Liver (tissue), 9 donors: ENCODE results near the gene TMEM214. TPM values are rescaled to one million over a fixed set of nuclear protein-coding genes. Genes with fewer than 3 reads are reported as not detected.

Source experiments
- DNase-seq: peaks from one replicate; pipeline ENCODE4 v3.0.0-alpha.2; 2017; ENCODE audit warnings: low spot score
- H3K27ac ChIP-seq, 2 donors: one replicate each; pipeline ENCODE4 v1.7.0; 2013; ENCODE audit warnings: inconsistent platforms in 2 of 2, low read length in 2 of 2, control low read depth in 1 of 2, low read depth in 1 of 2, mild to moderate bottlenecking in 1 of 2
- H3K27me3 ChIP-seq, 4 donors: one replicate each; pipeline versions ENCODE4 v1.6.1 to v1.7.0; 2013; ENCODE audit warnings: low read length in 3 of 4, inconsistent platforms in 1 of 4, mild to moderate bottlenecking in 1 of 4, moderate library complexity in 1 of 4; ENCODE audit not compliant: control insufficient read depth in 4 of 4, insufficient read depth in 4 of 4
- H3K36me3 ChIP-seq, 4 donors: one replicate each; pipeline versions ENCODE4 v1.6.1 to v1.7.0; 2013; ENCODE audit warnings: low read length in 3 of 4, mild to moderate bottlenecking in 3 of 4, low read depth in 1 of 4, moderate library complexity in 1 of 4; ENCODE audit not compliant: control insufficient read depth in 4 of 4, insufficient read depth in 3 of 4
- H3K4me1 ChIP-seq, 4 donors: one replicate each; pipeline versions ENCODE4 v1.6.1 to v1.7.0; 2013; ENCODE audit warnings: low read length in 3 of 4, mild to moderate bottlenecking in 3 of 4, moderate library complexity in 1 of 4; ENCODE audit not compliant: control insufficient read depth in 4 of 4, insufficient read depth in 4 of 4
- H3K4me3 ChIP-seq, 3 donors: one replicate each; pipeline versions ENCODE4 v1.6.1 to v1.7.0; 2013; ENCODE audit warnings: low read length in 3 of 3, control low read depth in 1 of 3, low read depth in 1 of 3, mild to moderate bottlenecking in 1 of 3
- H3K9ac ChIP-seq, 2 donors: one replicate each; pipeline ENCODE4 v1.7.0; 2013; ENCODE audit warnings: low read length in 2 of 2, mild to moderate bottlenecking in 2 of 2, moderate library complexity in 2 of 2, control low read depth in 1 of 2, low read depth in 1 of 2
- H3K9me3 ChIP-seq, 4 donors: one replicate each; pipeline versions ENCODE4 v1.6.1 to v1.7.0; 2013; ENCODE audit warnings: low read length in 3 of 4; ENCODE audit not compliant: control insufficient read depth in 4 of 4
- CTCF ChIP-seq: fragments of 150-350 bp; IDR thresholded peaks from 2 replicates; pipeline ENCODE4 v1.5.1; 2017; ENCODE audit warnings: improper control_type of control experiment, low read depth, low read length; ENCODE audit not compliant: missing input control
- EGR1 ChIP-seq, 2 donors: IDR thresholded peaks; 2 replicates each; pipeline ENCODE4 v1.6.1; 2016 to 2018; ENCODE audit warnings: antibody characterized with exemption in 2 of 2, low read depth in 2 of 2
- FOXA1 ChIP-seq: IDR thresholded peaks from 2 replicates; pipeline ENCODE4 v1.6.1; 2016; ENCODE audit warnings: antibody characterized with exemption
- GABPA ChIP-seq, 2 donors: IDR thresholded peaks in 1 of 2; conservative IDR thresholded peaks in 1 of 2; 2 replicates each; pipeline ENCODE4 v1.6.1; 2016; ENCODE audit warnings: antibody characterized with exemption in 2 of 2, mild to moderate bottlenecking in 1 of 2, moderate library complexity in 1 of 2
- HNF4A ChIP-seq, 2 donors: conservative IDR thresholded peaks; 2 replicates each; pipeline ENCODE4 v1.6.1; 2016; ENCODE audit warnings: antibody characterized with exemption in 2 of 2, mild to moderate bottlenecking in 2 of 2
- HNF4G ChIP-seq: IDR thresholded peaks from 2 replicates; pipeline ENCODE4 v1.6.1; 2016; ENCODE audit warnings: antibody characterized with exemption
- NR2F2 ChIP-seq: IDR thresholded peaks from 2 replicates; pipeline ENCODE4 v1.6.1; 2016; ENCODE audit warnings: antibody characterized with exemption
- RAD21 ChIP-seq, 2 donors: IDR thresholded peaks; 2 replicates each; pipeline ENCODE4 v1.6.1; 2016; ENCODE audit warnings: antibody characterized with exemption in 2 of 2, mild to moderate bottlenecking in 2 of 2
- RXRA ChIP-seq, 2 donors: IDR thresholded peaks; 2 replicates each; pipeline ENCODE4 v1.6.1; 2017 to 2018; ENCODE audit warnings: antibody characterized with exemption in 2 of 2, mild to moderate bottlenecking in 1 of 2
- SP1 ChIP-seq: IDR thresholded peaks from 2 replicates; pipeline ENCODE4 v1.6.1; 2018; ENCODE audit warnings: antibody characterized with exemption, mild to moderate bottlenecking
- TAF1 ChIP-seq: conservative IDR thresholded peaks from 2 replicates; pipeline ENCODE4 v1.6.1; 2016; ENCODE audit warnings: antibody characterized with exemption, mild to moderate bottlenecking
- YY1 ChIP-seq: IDR thresholded peaks from 2 replicates; pipeline ENCODE4 v1.6.1; 2016; ENCODE audit warnings: antibody characterized with exemption, mild to moderate bottlenecking
- WGBS: extraction: QIAGEN DNeasy Blood & Tissue Kit; methylation state at CpG from one replicate; pipeline ENCODE4 v1.1.7; 2013; 5-methylcytosine and 5-hydroxymethylcytosine counted together
- polyA plus RNA-seq, 2 donors: library from polyadenylated mRNA; stranded (reverse) in 1 of 2; unstranded in 1 of 2; fragments of 200-250 nt in 1 of 2; fragments of >200 nt in 1 of 2; fragmentation: Nextera tagmentation in 1 of 2; extraction: Ambion mirVana in 1 of 2; gene quantifications; one replicate each; pipeline versions ENCODE4 v1.2.1 to v1.2.3, GENCODE V29; 2013 to 2015
- total RNA-seq, 2 donors: library from RNA; depleted of rRNA; stranded (reverse); fragments of >200 nt; gene quantifications; one replicate each; pipeline ENCODE4 v1.2.3, GENCODE V29; 2014
- TF ChIP-seq, protein P1 (sequence below): IDR thresholded peaks from 2 replicates; pipeline ENCODE4 v1.6.1; 2016; ENCODE audit warnings: antibody characterized with exemption
- TF ChIP-seq, protein P2 (sequence below): IDR thresholded peaks from 2 replicates; pipeline ENCODE4 v1.6.1; 2016; ENCODE audit warnings: antibody characterized with exemption
- TF ChIP-seq, protein P3 (sequence below): IDR thresholded peaks from 2 replicates; pipeline ENCODE4 v1.6.1; 2016; ENCODE audit warnings: antibody characterized with exemption
- TF ChIP-seq, protein P4 (sequence below): IDR thresholded peaks from 2 replicates; pipeline ENCODE4 v1.6.1; 2016; ENCODE audit warnings: antibody characterized with exemption, mild to moderate bottlenecking
- donor health status: healthy.
- donor health status: healthy.
- donor health status: healthy.
- donor health status: healthy.
- donor health status: healthy.

Gene TMEM214
- total and polyA plus RNA-seq, 4 donors, result 17.1 to 53.4 (median 38.4) TPM

GRCh38 chr2:27067385-27067784, 34.6 kb downstream of the TMEM214 start (continued):
- TF ChIP-seq, protein P1, sequence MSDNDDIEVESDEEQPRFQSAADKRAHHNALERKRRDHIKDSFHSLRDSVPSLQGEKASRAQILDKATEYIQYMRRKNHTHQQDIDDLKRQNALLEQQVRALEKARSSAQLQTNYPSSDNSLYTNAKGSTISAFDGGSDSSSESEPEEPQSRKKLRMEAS, result no peak
- TF ChIP-seq EGR1 (IDR thresholded peaks at IDR 0.05; ENCODE audit: low read depth in 2 of 2) (no peak), NR2F2 (no peak), YY1 (no peak), HNF4G (no peak), CTCF (no peak), GABPA (IDR thresholded peaks at IDR 0.05 in 1 of 2, conservative IDR thresholded peaks at IDR 0.05 in 1 of 2) (no peak), SP1 (no peak), FOXA1 (no peak)

- Histone ChIP-seq H3K36me3 (peaks cover 0 to 15% (median 11%) of the 10 kb centered on the region in 4 donors), H3K27ac (no peak overlapping the region), H3K27me3 (no peaks in the 10 kb centered on the region), H3K4me1 (peaks cover 8 to 33% (median 19%) of the 10 kb centered on the region in 4 donors), H3K4me3 (no peak overlapping the region), H3K9ac (no peak overlapping the region), H3K9me3 (no peaks in the 10 kb centered on the region)
- TF ChIP-seq SP1 (no peak), TAF1 (no peak), RAD21 (IDR thresholded peaks at IDR 0.05) (no peak), EGR1 (IDR thresholded peaks at IDR 0.05; ENCODE audit: low read depth in 2 of 2) (no peak), HNF4A (conservative IDR thresholded peaks at IDR 0.05) (no peak), YY1 (no peak), CTCF (no peak), GABPA (IDR thresholded peaks at IDR 0.05 in 1 of 2, conservative IDR thresholded peaks at IDR 0.05 in 1 of 2) (no peak), RXRA (IDR thresholded peaks at IDR 0.05) (no peak), FOXA1 (no peak)
- TF ChIP-seq, protein P2, sequence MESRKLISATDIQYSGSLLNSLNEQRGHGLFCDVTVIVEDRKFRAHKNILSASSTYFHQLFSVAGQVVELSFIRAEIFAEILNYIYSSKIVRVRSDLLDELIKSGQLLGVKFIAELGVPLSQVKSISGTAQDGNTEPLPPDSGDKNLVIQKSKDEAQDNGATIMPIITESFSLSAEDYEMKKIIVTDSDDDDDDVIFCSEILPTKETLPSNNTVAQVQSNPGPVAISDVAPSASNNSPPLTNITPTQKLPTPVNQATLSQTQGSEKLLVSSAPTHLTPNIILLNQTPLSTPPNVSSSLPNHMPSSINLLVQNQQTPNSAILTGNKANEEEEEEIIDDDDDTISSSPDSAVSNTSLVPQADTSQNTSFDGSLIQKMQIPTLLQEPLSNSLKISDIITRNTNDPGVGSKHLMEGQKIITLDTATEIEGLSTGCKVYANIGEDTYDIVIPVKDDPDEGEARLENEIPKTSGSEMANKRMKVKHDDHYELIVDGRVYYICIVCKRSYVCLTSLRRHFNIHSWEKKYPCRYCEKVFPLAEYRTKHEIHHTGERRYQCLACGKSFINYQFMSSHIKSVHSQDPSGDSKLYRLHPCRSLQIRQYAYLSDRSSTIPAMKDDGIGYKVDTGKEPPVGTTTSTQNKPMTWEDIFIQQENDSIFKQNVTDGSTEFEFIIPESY, result no peak
- TF ChIP-seq, protein P3, sequence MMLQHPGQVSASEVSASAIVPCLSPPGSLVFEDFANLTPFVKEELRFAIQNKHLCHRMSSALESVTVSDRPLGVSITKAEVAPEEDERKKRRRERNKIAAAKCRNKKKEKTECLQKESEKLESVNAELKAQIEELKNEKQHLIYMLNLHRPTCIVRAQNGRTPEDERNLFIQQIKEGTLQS, result no peak
- TF ChIP-seq, protein P1, result no peak
- TF ChIP-seq, protein P4, sequence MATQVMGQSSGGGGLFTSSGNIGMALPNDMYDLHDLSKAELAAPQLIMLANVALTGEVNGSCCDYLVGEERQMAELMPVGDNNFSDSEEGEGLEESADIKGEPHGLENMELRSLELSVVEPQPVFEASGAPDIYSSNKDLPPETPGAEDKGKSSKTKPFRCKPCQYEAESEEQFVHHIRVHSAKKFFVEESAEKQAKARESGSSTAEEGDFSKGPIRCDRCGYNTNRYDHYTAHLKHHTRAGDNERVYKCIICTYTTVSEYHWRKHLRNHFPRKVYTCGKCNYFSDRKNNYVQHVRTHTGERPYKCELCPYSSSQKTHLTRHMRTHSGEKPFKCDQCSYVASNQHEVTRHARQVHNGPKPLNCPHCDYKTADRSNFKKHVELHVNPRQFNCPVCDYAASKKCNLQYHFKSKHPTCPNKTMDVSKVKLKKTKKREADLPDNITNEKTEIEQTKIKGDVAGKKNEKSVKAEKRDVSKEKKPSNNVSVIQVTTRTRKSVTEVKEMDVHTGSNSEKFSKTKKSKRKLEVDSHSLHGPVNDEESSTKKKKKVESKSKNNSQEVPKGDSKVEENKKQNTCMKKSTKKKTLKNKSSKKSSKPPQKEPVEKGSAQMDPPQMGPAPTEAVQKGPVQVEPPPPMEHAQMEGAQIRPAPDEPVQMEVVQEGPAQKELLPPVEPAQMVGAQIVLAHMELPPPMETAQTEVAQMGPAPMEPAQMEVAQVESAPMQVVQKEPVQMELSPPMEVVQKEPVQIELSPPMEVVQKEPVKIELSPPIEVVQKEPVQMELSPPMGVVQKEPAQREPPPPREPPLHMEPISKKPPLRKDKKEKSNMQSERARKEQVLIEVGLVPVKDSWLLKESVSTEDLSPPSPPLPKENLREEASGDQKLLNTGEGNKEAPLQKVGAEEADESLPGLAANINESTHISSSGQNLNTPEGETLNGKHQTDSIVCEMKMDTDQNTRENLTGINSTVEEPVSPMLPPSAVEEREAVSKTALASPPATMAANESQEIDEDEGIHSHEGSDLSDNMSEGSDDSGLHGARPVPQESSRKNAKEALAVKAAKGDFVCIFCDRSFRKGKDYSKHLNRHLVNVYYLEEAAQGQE, result no peak
- no peak for DNase-seq
- 96% methylated on average over 6 of the region's 6 CpGs for WGBS
Observed at GRCh38 chr2:27069436-27069835, 36.7 kb downstream of the TMEM214 start.
